Heart left ventricle (tissue), 16 donors: Measurements from ENCODE around the gene VSTM2L. TPM values are rescaled to one million over a fixed set of nuclear protein-coding genes. Genes with fewer than 3 reads are reported as not detected.

Source experiments
- ATAC-seq, 4 donors: fragments of 200-7000 bp; cut with Tn5 transposase; one replicate each; pipeline ENCODE4 v1.9.1; 2020 to 2022; ENCODE audit warnings: moderate library complexity in 4 of 4, mild to moderate bottlenecking in 3 of 4, moderate number of reproducible peaks in 1 of 4
- DNase-seq, 5 donors: peaks; one replicate each; pipeline ENCODE4 v3.0.0-alpha.2; 2020
- H3K27ac ChIP-seq, 12 donors: fragments of 200-600 bp; sonication (generic) in 4 of 12; one replicate each; pipeline versions ENCODE4 v1.5.0 to v1.8.0; 2016 to 2022; ENCODE audit warnings: mild to moderate bottlenecking in 2 of 12
- H3K27me3 ChIP-seq, 9 donors: fragments of 200-600 bp; sonication (generic) in 2 of 9; one replicate each; pipeline versions ENCODE4 v1.5.1 to v1.8.0; 2016 to 2022; ENCODE audit warnings: mild to moderate bottlenecking in 3 of 9
- H3K36me3 ChIP-seq, 9 donors: fragments of 200-600 bp; sonication (generic) in 2 of 9; one replicate each; pipeline versions ENCODE4 v1.5.0 to v1.8.0; 2018 to 2022; ENCODE audit warnings: mild to moderate bottlenecking in 2 of 9
- H3K4me1 ChIP-seq, 12 donors: fragments of 200-600 bp; sonication (generic) in 4 of 12; one replicate each; pipeline versions ENCODE4 v1.5.0 to v1.8.0; 2016 to 2022; ENCODE audit warnings: mild to moderate bottlenecking in 3 of 12
- H3K4me3 ChIP-seq, 12 donors: fragments of 200-600 bp; sonication (generic) in 4 of 12; one replicate each; pipeline versions ENCODE4 v1.5.0 to v1.8.0; 2017 to 2022; ENCODE audit warnings: mild to moderate bottlenecking in 9 of 12, moderate library complexity in 4 of 12
- H3K9me3 ChIP-seq, 12 donors: fragments of 200-600 bp; sonication (generic) in 4 of 12; one replicate each; pipeline versions ENCODE4 v1.5.0 to v1.8.0; 2016 to 2022; ENCODE audit warnings: mild to moderate bottlenecking in 1 of 12
- POLR2A ChIP-seq, 2 donors: fragments of 450-650 bp; IDR thresholded peaks; one replicate each; pipeline ENCODE4 v1.6.1; 2017; ENCODE audit warnings: antibody characterized with exemption in 2 of 2, mild to moderate bottlenecking in 2 of 2, moderate library complexity in 2 of 2
- WGBS, 4 donors: extraction: QIAGEN DNeasy Blood & Tissue Kit in 2 of 4; methylation state at CpG; one replicate each; pipeline versions ENCODE4 v1.1.5 to v1.1.7; 2013 to 2018; 5-methylcytosine and 5-hydroxymethylcytosine counted together
- intact Hi-C, 10 donors: fragments of 100-400 bp; cut with DNase I; formaldehyde crosslinking; loops; one replicate each; pipeline versions ENCODE4 v1.11.1 to v1.14.2; 2022
- polyA plus RNA-seq, 2 donors: library from polyadenylated mRNA; stranded (reverse); fragments of 200-250 nt; gene quantifications; one replicate each; pipeline ENCODE4 v1.2.3, GENCODE V29; 2013
- total RNA-seq, 9 donors: library from RNA; depleted of rRNA in 2 of 9; stranded (reverse); fragments of >200 nt in 2 of 9; fragmentation: NEBNext Ultra II Directional in 3 of 9; extraction: Animal tissue kit (Norgen Biotek cat#: 25700) in 3 of 9; gene quantifications; one replicate each; pipeline versions ENCODE4 v1.1.0 to v1.2.4, GENCODE V29; 2016 to 2023
- TF ChIP-seq, protein P1 (sequence below), 12 donors: fragments of 200-600 bp; sonication (generic) in 4 of 12; IDR thresholded peaks; one replicate each; pipeline versions ENCODE4 v1.5.0 to v1.8.0; 2018 to 2022; ENCODE audit warnings: antibody characterized with exemption in 12 of 12, mild to moderate bottlenecking in 5 of 12
- donor health status: ischemic (EF 13 %, LVEDD 7.1; RV severe dilation, severe dysfunction).
- donor health status: healthy with polysubstance abuse.
- donor health status: DM: no; HTN: yes; CAD: no.
- donor health status: DM: no; HTN: no; CAD: no.
- donor health status: ischemic (EF 25% LVEDD 6.9; RV normal size, moderate dysfunction).
- donor health status: ischemic (EF 25% LVEDD 5.7; RV mildly dilated, moderate dysfunction).
- donor health status: healthy.
- donor health status: DM: yes; HTN: yes; CAD: no.
- donor health status: ischemic (EF 35%, LVEDD 5.7; RV mildly dilated, moderate dysfunction).
- donor health status: nonischemic (EF 11% LVEDD 7.7; RV severe dilation, severe dysfunction).
- donor health status: DM: yes; HTN: yes; CAD: no.
- donor health status: PGD.
- donor health status: ischemic (EF 29% LVEDD 5.4; RV normal size, mild dysfunction).
- donor health status: nonischemic (EF 23%, LVEDD 6.1; RV moderate dilation, normal function).

The VSTM2L gene
- total and polyA plus RNA-seq, 11 donors, result 3.7 to 49.5 (median 17.4) TPM

DNA sequence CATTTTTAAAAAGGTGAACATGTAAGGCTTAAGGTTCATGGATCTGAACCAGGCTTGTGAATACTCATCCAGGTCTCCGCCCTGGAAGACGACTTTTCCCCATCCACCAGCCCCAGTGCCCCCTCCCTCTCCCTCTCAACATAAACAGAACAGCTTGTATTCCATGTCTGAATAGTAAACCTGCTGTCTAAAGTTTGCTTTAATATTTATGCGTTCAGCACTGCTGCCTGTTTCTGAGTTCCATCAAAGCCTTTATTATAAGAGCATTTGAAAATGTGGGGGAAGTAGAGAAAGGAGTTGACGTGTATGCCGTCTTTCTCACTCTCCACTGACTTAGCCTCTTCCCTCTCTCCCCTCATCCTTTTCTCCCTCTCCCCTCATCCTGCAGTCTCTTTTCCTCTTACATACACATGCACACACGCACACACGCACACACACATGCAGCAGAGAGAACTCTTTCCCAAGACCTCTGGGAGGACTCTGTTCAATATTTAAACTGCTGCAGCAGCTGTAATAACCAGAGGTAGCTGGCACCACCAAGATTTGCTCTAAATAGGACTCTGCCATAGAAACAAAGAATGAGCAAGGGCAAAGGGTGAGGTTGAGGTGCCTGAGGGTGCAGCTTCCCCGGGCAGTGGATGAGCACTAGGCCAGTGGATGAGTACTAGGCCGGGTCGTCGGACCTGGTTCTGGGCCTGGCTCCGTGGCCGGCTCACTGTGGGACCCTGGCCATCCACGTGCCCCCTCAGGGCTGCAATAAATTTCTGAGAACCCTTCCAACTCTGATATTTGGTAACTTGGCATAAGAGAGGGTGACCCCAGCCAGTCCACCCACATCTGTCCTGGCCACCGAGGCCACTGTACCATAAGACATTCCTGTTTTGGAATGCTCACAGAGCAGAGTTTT, 35.4 kb upstream of the VSTM2L start:
- WGBS, 4 donors, result 87 to 94% (median 92%) methylated on average over 15 of the region's 15 CpGs
- no peak overlapping the region for H3K4me3 ChIP-seq
- no peak for ATAC-seq
- H3K27ac ChIP-seq, result peak overlapping the region in 1 of 12 donors; percentile 76
- H3K27me3 ChIP-seq, result no peaks in the 10 kb centered on the region
- no peaks in the 10 kb centered on the region for H3K9me3 ChIP-seq
- DNase-seq, result no peak
- intact Hi-C loops, result no loop called here
- no peak for TF ChIP-seq POLR2A (IDR thresholded peaks at IDR 0.05)
- TF ChIP-seq, protein P1, sequence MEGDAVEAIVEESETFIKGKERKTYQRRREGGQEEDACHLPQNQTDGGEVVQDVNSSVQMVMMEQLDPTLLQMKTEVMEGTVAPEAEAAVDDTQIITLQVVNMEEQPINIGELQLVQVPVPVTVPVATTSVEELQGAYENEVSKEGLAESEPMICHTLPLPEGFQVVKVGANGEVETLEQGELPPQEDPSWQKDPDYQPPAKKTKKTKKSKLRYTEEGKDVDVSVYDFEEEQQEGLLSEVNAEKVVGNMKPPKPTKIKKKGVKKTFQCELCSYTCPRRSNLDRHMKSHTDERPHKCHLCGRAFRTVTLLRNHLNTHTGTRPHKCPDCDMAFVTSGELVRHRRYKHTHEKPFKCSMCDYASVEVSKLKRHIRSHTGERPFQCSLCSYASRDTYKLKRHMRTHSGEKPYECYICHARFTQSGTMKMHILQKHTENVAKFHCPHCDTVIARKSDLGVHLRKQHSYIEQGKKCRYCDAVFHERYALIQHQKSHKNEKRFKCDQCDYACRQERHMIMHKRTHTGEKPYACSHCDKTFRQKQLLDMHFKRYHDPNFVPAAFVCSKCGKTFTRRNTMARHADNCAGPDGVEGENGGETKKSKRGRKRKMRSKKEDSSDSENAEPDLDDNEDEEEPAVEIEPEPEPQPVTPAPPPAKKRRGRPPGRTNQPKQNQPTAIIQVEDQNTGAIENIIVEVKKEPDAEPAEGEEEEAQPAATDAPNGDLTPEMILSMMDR (IDR thresholded peaks at IDR 0.05), result no peak
- H3K4me1 ChIP-seq, result no peaks in the 10 kb centered on the region
- H3K36me3 ChIP-seq, result peaks cover 0 to 69% (median 35%) of the 10 kb centered on the region in 9 donors

DNA sequence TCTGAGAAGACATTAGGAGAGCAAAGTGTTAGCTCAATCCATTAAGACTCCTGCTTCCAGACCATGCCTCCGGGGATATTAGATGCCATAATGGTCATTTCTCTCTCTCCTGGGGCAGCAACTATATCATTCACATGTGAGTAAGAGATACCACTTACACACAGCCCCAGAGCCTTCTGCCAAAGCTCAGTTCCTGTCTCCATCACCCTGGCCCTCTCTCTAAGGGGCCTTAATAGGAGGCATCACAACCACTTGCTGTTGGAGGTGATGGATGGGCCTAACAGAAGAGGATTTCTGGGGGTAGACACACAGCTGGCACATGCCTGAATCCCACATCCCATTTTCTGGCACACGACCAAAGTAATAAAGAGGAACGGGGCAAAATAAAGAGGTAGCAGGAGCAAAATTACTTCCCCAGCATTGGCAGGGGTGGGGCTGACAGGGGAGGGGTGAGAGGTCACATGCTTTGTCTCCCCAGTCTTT, 34.0 kb upstream of the VSTM2L start:
- 85 to 91% (median 89%) methylated on average over 3 of the region's 3 CpGs for WGBS, 4 donors
- no peaks in the 10 kb centered on the region for H3K9me3 ChIP-seq
- H3K36me3 ChIP-seq, result peaks cover 0 to 76% (median 42%) of the 10 kb centered on the region in 9 donors
- no peak for TF ChIP-seq POLR2A (IDR thresholded peaks at IDR 0.05)
- TF ChIP-seq, protein P1 (IDR thresholded peaks at IDR 0.05), result no peak
- intact Hi-C loops, result no loop called here
- H3K27ac ChIP-seq, result peak overlapping the region in 1 of 12 donors; percentile 76
- no peaks in the 10 kb centered on the region for H3K4me1 ChIP-seq
- ATAC-seq, result no peak
- no peak overlapping the region for H3K4me3 ChIP-seq
- DNase-seq, result no peak
- H3K27me3 ChIP-seq, result no peaks in the 10 kb centered on the region

DNA sequence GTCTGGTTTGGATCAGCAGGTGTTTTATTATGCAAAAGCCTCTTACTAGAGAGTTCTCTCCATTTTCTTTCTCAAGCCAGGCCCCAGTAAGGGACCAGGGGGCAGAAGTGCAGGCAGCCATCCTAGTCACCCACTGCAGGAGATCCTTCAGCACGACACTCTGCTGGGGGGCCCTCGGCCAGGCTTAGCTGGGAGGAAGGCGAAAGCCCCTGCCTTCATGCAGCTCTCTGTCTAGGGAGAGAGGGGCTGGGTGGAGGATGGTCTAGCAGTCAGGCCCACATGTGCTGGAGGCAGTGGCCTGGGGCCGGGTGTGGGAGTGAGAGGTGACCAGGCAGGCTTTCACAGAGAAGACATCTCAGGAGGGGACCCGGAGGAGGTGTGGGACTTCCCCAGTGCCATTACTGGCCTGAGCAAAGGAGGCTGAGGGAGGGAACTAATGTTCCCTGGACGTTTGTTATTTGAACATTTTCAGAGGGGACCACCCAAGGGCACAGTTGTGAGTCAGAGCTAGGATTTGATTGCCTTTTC, 33.5 kb upstream of the VSTM2L start:
- intact Hi-C loops, result no loop called here
- no peak for ATAC-seq
- H3K36me3 ChIP-seq, result peaks cover 0 to 77% (median 47%) of the 10 kb centered on the region in 9 donors

More for the DNA sequence above, 33.5 kb upstream of the VSTM2L start:
- DNase-seq, result no peak
- Histone ChIP-seq H3K4me1 (no peaks in the 10 kb centered on the region), H3K27ac (peak overlapping the region in 1 of 12 donors; percentile 76), H3K27me3 (no peaks in the 10 kb centered on the region), H3K4me3 (no peak overlapping the region), H3K9me3 (no peaks in the 10 kb centered on the region)
- WGBS, 4 donors, result 90 to 92% (median 91%) methylated on average over 6 of the region's 6 CpGs
- TF ChIP-seq, protein P1 (IDR thresholded peaks at IDR 0.05), result no peak
- TF ChIP-seq POLR2A (IDR thresholded peaks at IDR 0.05), result no peak
